Stomach smooth muscle (tissue), 2 donors: ENCODE measurements around the gene LGALS9.
"Not testable (repeated sequence)": the region's sequence is repeated elsewhere in the genome, so short reads cannot be mapped to it uniquely, and the experiment has no call there.

Experiments
- H3K27ac ChIP-seq: one replicate; pipeline ENCODE4 v1.7.0; 2013; ENCODE audit warnings: mild to moderate bottlenecking, low read length, inconsistent platforms
- H3K27me3 ChIP-seq, 2 donors: one replicate each; pipeline ENCODE4 v1.7.0; 2013; ENCODE audit warnings: low read length in 2 of 2; ENCODE audit not compliant: insufficient read depth in 2 of 2, control insufficient read depth in 1 of 2
- H3K36me3 ChIP-seq, 2 donors: one replicate each; pipeline ENCODE4 v1.7.0; 2013; ENCODE audit warnings: low read length in 2 of 2; ENCODE audit not compliant: control insufficient read depth in 2 of 2, insufficient read depth in 2 of 2
- H3K4me1 ChIP-seq: one replicate; pipeline ENCODE4 v1.7.0; 2013; ENCODE audit warnings: low read length; ENCODE audit not compliant: control insufficient read depth, insufficient read depth
- H3K4me3 ChIP-seq, 2 donors: one replicate each; pipeline ENCODE4 v1.7.0; 2013; ENCODE audit warnings: low read length in 2 of 2
- H3K9ac ChIP-seq, 2 donors: one replicate each; pipeline ENCODE4 v1.7.0; 2013; ENCODE audit warnings: low read length in 2 of 2, mild to moderate bottlenecking in 1 of 2
- H3K9me3 ChIP-seq, 2 donors: one replicate each; pipeline ENCODE4 v1.7.0; 2013; ENCODE audit warnings: low read length in 2 of 2; ENCODE audit not compliant: control insufficient read depth in 2 of 2
- donor health status: healthy.
- donor health status: Pancreatic carcinoma.

LGALS9 gene

GRCh38 chr17:27686322-27686721 is 55.3 kb downstream of the LGALS9 start:
- not testable (repeated sequence) for H3K9me3 ChIP-seq, H3K9ac ChIP-seq, H3K4me3 ChIP-seq, H3K27ac ChIP-seq, H3K27me3 ChIP-seq, H3K36me3 ChIP-seq, H3K4me1 ChIP-seq

GRCh38 chr17:27690882-27691281 is 59.9 kb downstream of the LGALS9 start:
- H3K27me3 ChIP-seq, result no peaks in the 10 kb centered on the region
- H3K36me3 ChIP-seq, result no peaks in the 10 kb centered on the region
- no peaks in the 10 kb centered on the region for H3K4me1 ChIP-seq
- no peak overlapping the region for H3K9ac ChIP-seq
- no peak overlapping the region for H3K27ac ChIP-seq
- H3K9me3 ChIP-seq, result peaks cover 0 to 3% of the 10 kb centered on the region in 2 donors
- H3K4me3 ChIP-seq, result no peak overlapping the region

- H3K9ac ChIP-seq, H3K4me1 ChIP-seq, H3K27me3 ChIP-seq, H3K9me3 ChIP-seq, H3K27ac ChIP-seq, H3K36me3 ChIP-seq, H3K4me3 ChIP-seq: not testable (repeated sequence)
Measured at GRCh38 chr17:27695254-27695814, 64.3 kb downstream of the LGALS9 start.
